PC-3 (cell line): Measurements from ENCODE around the gene COG5.

ENCODE experiments used
- EZH2 ChIP-seq: fragments of 300-600 bp; sonication (generic); IDR thresholded peaks from one replicate; pipeline ENCODE4 v1.6.1; 2017; ENCODE audit warnings: antibody characterized with exemption, mild to moderate bottlenecking, low read length; ENCODE audit not compliant: unreplicated experiment
- EZH2phosphoT487 ChIP-seq: fragments of 300-600 bp; sonication (generic); IDR thresholded peaks from 2 replicates; pipeline ENCODE4 v1.6.1; 2018; ENCODE audit warnings: mild to moderate bottlenecking, antibody characterized with exemption, low read length, borderline replicate concordance
- TF ChIP-seq, protein P1 (sequence below): fragments of 300-600 bp; sonication (generic); conservative IDR thresholded peaks from 2 replicates; pipeline ENCODE4 v1.5.1; 2017; ENCODE audit warnings: antibody characterized with exemption, low read depth, mild to moderate bottlenecking, low read length

DNA sequence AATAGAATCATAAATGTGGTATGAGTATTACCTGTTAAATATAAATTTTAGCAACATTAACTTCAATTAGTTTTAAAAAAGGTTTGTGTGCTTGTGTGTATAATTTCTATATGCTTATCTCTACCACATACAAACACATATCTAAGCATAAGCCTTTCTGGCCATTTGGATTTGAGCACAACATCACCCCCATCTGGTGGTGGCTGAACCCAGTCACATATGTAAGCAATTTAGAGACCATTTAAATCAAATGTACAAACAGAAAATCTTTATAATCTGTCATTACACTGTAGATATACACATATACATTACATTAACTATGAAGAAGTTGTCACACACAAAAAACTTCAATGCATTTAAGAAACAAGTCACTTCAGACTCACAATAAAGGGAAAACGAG is 62.1 kb downstream of the COG5 start:
- no peak for TF ChIP-seq EZH2
- TF ChIP-seq, protein P1, sequence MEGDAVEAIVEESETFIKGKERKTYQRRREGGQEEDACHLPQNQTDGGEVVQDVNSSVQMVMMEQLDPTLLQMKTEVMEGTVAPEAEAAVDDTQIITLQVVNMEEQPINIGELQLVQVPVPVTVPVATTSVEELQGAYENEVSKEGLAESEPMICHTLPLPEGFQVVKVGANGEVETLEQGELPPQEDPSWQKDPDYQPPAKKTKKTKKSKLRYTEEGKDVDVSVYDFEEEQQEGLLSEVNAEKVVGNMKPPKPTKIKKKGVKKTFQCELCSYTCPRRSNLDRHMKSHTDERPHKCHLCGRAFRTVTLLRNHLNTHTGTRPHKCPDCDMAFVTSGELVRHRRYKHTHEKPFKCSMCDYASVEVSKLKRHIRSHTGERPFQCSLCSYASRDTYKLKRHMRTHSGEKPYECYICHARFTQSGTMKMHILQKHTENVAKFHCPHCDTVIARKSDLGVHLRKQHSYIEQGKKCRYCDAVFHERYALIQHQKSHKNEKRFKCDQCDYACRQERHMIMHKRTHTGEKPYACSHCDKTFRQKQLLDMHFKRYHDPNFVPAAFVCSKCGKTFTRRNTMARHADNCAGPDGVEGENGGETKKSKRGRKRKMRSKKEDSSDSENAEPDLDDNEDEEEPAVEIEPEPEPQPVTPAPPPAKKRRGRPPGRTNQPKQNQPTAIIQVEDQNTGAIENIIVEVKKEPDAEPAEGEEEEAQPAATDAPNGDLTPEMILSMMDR: peak; percentile 74
- no peak for TF ChIP-seq EZH2phosphoT487
